SK-N-SH (cell line): ENCODE results near the gene GLT6D1.

Experiments used
- CTCF ChIP-seq: fragments of 200-600 bp; sonication (generic); IDR thresholded peaks from 2 replicates; pipeline ENCODE4 v1.6.1; 2017; ENCODE audit warnings: antibody characterized with exemption, mild to moderate bottlenecking, moderate library complexity
- JUND ChIP-seq: IDR thresholded peaks from 2 replicates; pipeline ENCODE4 v1.4.0; 2012
- MAX ChIP-seq: IDR thresholded peaks from 2 replicates; pipeline ENCODE4 v1.4.0; 2012; ENCODE audit warnings: low read depth
- RAD21 ChIP-seq: IDR thresholded peaks from 2 replicates; pipeline ENCODE4 v1.6.1; 2012; ENCODE audit warnings: mild to moderate bottlenecking, low read length
- RFX5 ChIP-seq: IDR thresholded peaks from 2 replicates; pipeline ENCODE4 v1.6.1; 2012; ENCODE audit warnings: mild to moderate bottlenecking, improper control_type of control experiment, low read length
- SIN3A ChIP-seq: IDR thresholded peaks from 2 replicates; pipeline ENCODE4 v1.6.1; 2012; ENCODE audit warnings: low read depth, mild to moderate bottlenecking, low read length, moderate library complexity, borderline replicate concordance
- TEAD4 ChIP-seq: IDR thresholded peaks from 2 replicates; pipeline ENCODE4 v1.4.0; 2012; ENCODE audit warnings: mild to moderate bottlenecking, borderline replicate concordance; ENCODE audit not compliant: insufficient read depth
- USF2 ChIP-seq: fragments of 150-350 bp; IDR thresholded peaks from 2 replicates; pipeline ENCODE4 v1.6.1; 2017; ENCODE audit warnings: antibody characterized with exemption, low read length, low read depth, borderline replicate concordance

GRCh38 chr9:135619599-135619886, 19.8 kb downstream of the GLT6D1 start:
- TF ChIP-seq CTCF (no peak), JUND (no peak), MAX (no peak), TEAD4 (no peak), SIN3A (no peak), RAD21 (no peak), RFX5 (no peak), USF2 (no peak)
